Activated naive CD4-positive, alpha-beta T cell treated with anti-CD3 and anti-CD28 coated beads, Interleukin-2, amount 10 ng/mL, durations not matched to agents 7 days and 5 days (primary cell): Measurements from ENCODE around the gene HSD3B7.
"Not testable (repeated sequence)": the region's sequence is repeated elsewhere in the genome, so short reads cannot be mapped to it uniquely, and the experiment has no call there.

Experiments
- CTCF ChIA-PET: fragments of 350-600 bp; sonication (Branson Sonifier 250); formaldehyde crosslinking; loops from one replicate; lab custom pipeline; 2021; ENCODE audit warnings: antibody characterized with exemption; lab: Charles Lee
- DNase-seq: peaks from one replicate; pipeline ENCODE4 v3.0.0-alpha.2; 2020
- H3K27ac Mint-ChIP-seq: one replicate; pipeline ENCODE4 v1.8.0; 2021; ENCODE audit warnings: mild to moderate bottlenecking, moderate library complexity, mixed read lengths
- H3K27me3 Mint-ChIP-seq: one replicate; pipeline ENCODE4 v1.8.0; 2021; ENCODE audit warnings: mild to moderate bottlenecking, mixed read lengths
- H3K36me3 Mint-ChIP-seq: one replicate; pipeline ENCODE4 v1.8.0; 2021; ENCODE audit warnings: mixed read lengths
- H3K4me1 Mint-ChIP-seq: one replicate; pipeline ENCODE4 v1.8.0; 2021; ENCODE audit warnings: mixed read lengths
- H3K4me3 Mint-ChIP-seq: one replicate; pipeline ENCODE4 v1.8.0; 2021; ENCODE audit warnings: mild to moderate bottlenecking, moderate library complexity, mixed read lengths
- H3K9me3 Mint-ChIP-seq: one replicate; pipeline ENCODE4 v1.8.0; 2021; ENCODE audit warnings: mixed read lengths

The HSD3B7 gene

DNA sequence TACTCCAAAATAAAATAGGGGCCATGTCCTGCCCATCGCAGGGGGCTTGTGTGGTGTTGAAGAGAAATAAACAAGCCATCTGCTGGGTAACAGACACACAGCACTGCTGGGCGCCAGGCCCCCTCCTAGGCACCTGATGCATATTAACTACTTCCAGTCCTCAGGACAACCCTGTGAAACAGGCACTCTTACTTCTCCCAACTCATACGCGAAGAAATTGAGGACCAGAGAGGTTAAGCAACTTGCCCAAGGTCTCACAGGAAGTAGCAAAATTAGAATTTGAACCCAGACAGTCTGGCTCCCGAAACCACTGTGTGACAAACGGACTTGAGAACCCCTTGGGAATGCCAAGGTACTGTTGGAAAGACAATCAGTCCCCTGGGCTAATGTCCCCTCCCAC lies 22.7 kb downstream of the HSD3B7 start:
- Mint-ChIP-seq H3K4me3 (no peak overlapping the region), H3K4me1 (peaks cover 12% of the 10 kb centered on the region), H3K27ac (no peak overlapping the region), H3K27me3 (peaks cover 87% of the 10 kb centered on the region), H3K36me3 (no peaks in the 10 kb centered on the region), H3K9me3 (no peaks in the 10 kb centered on the region)
- DNase-seq: no peak
- CTCF ChIA-PET: no interaction called here

DNA sequence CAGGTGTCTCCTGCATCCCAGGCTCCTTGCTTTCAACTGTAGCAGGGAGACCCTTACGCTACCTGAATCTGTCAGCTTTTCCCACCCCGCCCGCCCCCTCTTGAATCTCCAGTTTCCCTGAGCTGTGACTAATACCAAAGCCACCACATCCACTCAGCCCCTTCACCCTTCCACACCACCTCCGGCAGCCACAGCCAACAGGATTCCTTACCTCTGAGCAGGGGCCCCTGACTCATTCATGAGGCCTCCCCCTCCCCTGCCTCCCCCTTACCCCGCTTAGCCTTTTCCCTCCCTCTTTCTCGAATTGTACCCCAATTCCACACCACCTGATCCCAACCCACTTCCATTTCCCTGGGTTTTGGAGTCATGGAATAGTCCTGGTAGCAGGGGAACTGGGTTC lies 23.1 kb downstream of the HSD3B7 start:
- Mint-ChIP-seq H3K4me1 (peaks cover 12% of the 10 kb centered on the region), H3K4me3 (no peak overlapping the region), H3K36me3 (no peaks in the 10 kb centered on the region), H3K27ac (no peak overlapping the region), H3K27me3 (peaks cover 91% of the 10 kb centered on the region), H3K9me3 (no peaks in the 10 kb centered on the region)
- no peak for DNase-seq
- CTCF ChIA-PET: no interaction called here

DNA sequence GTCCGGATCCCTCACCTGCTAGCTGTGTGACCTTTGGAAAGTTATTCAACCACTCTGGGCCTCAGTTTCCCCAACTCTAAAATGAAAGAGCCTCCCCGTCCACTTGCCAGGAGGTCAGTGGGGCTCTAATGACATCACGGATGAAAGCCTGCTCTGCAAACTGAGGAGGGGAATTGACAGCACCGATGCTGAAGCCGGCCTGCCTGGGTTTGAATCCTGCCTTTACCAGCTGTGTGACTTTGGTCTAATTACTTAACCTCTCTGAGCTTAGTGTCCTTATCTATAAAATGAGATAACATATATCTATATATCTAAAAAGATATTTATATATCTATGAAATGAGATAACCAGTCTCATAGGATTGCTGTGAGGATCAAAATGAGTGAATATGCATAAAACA lies 23.5 kb downstream of the HSD3B7 start:
- Mint-ChIP-seq H3K9me3 (no peaks in the 10 kb centered on the region), H3K4me1 (peaks cover 12% of the 10 kb centered on the region), H3K36me3 (no peaks in the 10 kb centered on the region), H3K27me3 (peaks cover 91% of the 10 kb centered on the region), H3K27ac (no peak overlapping the region), H3K4me3 (no peak overlapping the region)
- CTCF ChIA-PET: interaction anchor here (0.9 kb wide), 1 partner anchor 23 kb away, joined by 3 read pairs; no protein-coding TSS in a partner anchor
- DNase-seq: no peak

DNA sequence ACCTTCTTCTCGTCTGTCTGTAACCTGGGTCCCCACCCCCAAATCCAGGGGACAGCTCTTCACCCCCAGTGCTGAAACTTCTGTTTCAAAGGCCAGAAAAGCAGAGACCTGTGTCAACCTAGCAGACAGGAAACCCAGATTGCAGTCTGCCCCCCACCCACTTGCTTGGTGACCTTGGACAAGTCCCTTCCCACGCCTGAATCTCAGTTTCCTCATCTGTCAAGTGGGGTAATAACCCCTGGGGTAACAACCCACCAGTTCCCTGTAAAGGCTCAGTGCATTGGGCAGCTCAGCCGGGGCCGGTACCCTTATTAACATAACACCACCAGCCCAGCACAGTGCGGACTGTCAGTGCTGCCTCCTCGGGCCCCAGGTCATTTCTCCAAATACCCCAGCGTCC lies 24.1 kb downstream of the HSD3B7 start:
- CTCF ChIA-PET: interaction anchor here (0.9 kb wide), 1 partner anchor 24 kb away, joined by 3 read pairs; no protein-coding TSS in a partner anchor
- Mint-ChIP-seq H3K4me3 (no peak overlapping the region), H3K36me3 (no peaks in the 10 kb centered on the region), H3K9me3 (no peaks in the 10 kb centered on the region), H3K4me1 (peaks cover 12% of the 10 kb centered on the region), H3K27me3 (peaks cover 97% of the 10 kb centered on the region), H3K27ac (no peak overlapping the region)
- no peak for DNase-seq

DNA sequence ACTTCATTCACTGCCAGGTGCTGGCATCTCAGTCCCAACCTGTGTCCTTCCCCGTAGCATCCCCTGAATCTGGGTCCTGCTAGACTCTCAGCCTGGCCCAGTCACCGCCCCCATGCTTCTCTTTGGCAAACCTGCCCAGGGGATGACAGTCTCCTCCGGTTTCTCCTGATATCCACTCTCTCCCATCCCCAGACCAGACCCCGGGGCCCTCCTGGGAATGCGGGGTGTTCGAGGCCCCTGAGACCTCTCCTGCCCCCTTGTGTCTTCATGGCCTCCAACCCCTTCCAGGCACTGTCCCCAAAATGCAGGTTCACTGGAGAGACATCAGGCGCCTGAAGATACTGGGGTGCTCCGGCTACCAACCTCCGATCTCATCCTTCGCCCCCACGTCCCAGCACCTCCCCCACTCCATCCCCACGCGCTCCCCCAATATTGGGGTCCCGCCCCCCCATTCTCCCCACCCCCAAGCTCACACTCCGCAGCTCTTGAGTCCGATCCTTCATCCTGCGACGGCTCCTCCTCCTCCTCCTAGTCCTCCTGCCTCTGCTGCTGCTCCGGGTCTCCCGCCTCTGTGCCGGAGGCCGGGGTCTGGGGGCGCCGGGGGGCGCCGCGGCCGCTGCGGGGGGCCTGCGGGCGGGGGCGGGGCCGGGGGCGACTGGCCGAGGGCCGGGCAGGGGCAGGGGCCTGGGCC lies 25.0 kb downstream of the HSD3B7 start:
- no peak for DNase-seq
- Mint-ChIP-seq H3K4me3 (peak overlapping the region; percentile 28), H3K36me3 (no peaks in the 10 kb centered on the region), H3K27me3 (peaks cover 98% of the 10 kb centered on the region), H3K27ac (no peak overlapping the region), H3K4me1 (peaks cover 12% of the 10 kb centered on the region), H3K9me3 (no peaks in the 10 kb centered on the region)
- CTCF ChIA-PET: no interaction called here

DNA sequence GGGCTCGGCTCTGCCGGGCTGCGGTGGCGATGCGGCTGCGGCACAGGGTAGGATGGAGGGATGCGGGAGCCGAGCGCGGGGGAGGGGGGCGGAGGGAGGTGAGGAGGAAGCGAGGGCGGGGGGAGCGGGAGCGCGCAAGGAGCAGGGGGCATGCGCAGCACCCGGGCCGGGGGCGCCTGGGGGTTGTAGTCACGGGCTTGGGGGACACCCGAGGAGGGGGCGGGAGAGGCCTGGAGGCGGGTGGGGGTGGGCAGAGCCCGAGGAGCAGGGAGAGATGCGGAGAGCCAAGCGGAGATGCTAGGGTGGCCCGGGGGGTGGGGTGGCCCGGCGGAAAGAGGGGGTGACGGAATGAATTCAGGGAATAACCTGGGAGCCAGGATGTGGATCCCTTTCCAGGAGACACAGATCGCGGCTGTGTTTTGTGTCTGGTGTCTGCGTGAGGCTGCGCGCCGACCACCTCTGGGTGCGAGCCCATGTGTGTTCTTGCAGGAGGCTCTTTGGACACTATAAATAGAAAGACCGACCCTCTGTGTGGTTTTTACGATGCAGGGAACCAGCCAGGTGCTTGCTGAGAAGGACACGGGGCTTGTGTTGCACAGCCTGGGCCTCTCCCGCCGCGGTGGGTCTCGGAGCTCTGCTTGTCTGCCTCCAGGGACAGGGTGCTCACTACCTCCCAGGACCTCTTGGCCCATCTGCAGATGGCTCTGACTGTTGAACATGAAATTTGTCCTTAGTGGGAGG lies 25.7 kb downstream of the HSD3B7 start, which contains the start of gene STX1B:
TSS of gene STX1B (minus strand) at position 54 of the 741 bp plus-strand sequence. CDS start 242 bp downstream, outside the sequence.
- H3K27ac Mint-ChIP-seq: no peak within 1 kb of the TSS
- H3K36me3 Mint-ChIP-seq: no peaks in the 10 kb centered on the region
- peak within 1 kb of the TSS; percentile 57 for H3K4me3 Mint-ChIP-seq
- CTCF ChIA-PET: no interaction called here
- no peaks in the 10 kb centered on the region for H3K9me3 Mint-ChIP-seq
- H3K27me3 Mint-ChIP-seq: peaks cover 99% of the 10 kb centered on the region
- peak; percentile 70 for DNase-seq
- peaks cover 12% of the 10 kb centered on the region for H3K4me1 Mint-ChIP-seq

DNA sequence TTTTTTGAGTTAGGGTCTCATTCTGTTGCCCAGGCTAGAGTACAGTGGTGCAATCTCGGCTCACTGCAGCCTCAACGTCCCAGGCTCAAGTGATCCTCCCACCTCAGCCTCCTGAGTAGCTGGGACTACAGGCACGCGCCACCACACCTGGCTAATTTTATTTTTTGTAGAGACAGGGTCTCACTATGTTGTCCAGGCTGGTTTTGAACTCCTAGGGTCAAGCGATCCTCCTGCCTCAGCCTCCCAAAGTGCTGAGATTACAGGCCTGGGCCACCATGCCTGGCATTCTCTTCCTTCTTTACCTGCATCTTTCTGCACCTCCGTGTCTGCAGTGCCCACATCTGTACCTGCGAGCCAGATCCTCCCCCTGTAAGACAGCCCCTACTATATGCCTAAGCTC lies 26.8 kb downstream of the HSD3B7 start:
- Mint-ChIP-seq H3K27me3 (peaks cover 93% of the 10 kb centered on the region), H3K4me3 (peak overlapping the region; percentile 7), H3K4me1 (peaks cover 12% of the 10 kb centered on the region)
- not testable (repeated sequence) for H3K36me3 Mint-ChIP-seq, H3K9me3 Mint-ChIP-seq, H3K27ac Mint-ChIP-seq, DNase-seq
- CTCF ChIA-PET: interaction anchor here (0.8 kb wide), 1 partner anchor 26 kb away, joined by 3 read pairs; the partner anchor contains the start of gene HSD3B7

DNA sequence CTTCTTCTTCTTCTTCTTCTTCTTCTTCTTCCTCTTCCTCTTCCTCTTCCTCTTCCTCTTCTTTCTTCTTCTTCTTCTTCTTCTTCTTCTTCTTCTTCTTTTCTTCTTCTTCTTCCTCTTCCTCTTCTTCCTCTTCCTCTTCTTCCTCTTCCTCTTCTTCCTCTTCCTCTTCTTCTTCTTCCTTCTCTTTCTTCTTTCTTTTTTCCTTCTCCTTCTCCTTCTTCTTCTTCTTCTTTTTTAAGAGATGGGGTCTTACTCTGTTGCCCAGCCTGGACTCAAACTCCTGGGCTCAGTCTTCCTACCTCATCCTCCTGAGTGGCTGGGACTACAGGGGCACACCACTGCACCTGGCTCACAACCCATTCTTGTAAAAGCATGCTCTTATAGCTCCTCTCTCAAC lies 28.3 kb downstream of the HSD3B7 start:
- peaks cover 78% of the 10 kb centered on the region for H3K27me3 Mint-ChIP-seq
- peaks cover 12% of the 10 kb centered on the region for H3K4me1 Mint-ChIP-seq
- H3K9me3 Mint-ChIP-seq, H3K36me3 Mint-ChIP-seq, H3K4me3 Mint-ChIP-seq, H3K27ac Mint-ChIP-seq, CTCF ChIA-PET, DNase-seq: not testable (repeated sequence)

DNA sequence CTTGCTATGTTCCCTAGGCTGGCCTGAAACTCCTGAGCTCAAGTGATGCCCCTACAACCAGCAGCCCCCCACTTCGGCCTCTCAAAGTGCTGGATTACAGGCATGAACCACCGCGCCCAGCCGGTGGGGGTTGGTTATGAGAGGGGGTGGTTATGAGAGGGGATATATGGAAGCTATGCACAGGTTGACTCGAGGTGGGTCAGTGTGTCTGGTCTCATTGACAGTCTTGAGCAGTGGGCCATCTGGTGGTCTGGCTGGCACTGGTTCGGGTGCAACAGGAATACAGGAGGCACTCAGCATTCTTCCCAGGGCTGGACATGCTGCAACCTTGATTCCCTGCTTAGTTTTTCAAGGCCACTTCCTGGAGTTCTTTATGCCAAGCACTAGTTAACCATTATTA lies 31.0 kb downstream of the HSD3B7 start:
- CTCF ChIA-PET: no interaction called here
- H3K27me3 Mint-ChIP-seq: peaks cover 53% of the 10 kb centered on the region
- no peaks in the 10 kb centered on the region for H3K36me3 Mint-ChIP-seq
- H3K9me3 Mint-ChIP-seq: no peaks in the 10 kb centered on the region
- DNase-seq: no peak
- H3K27ac Mint-ChIP-seq: no peak overlapping the region
- H3K4me1 Mint-ChIP-seq: peaks cover 5% of the 10 kb centered on the region
- no peak overlapping the region for H3K4me3 Mint-ChIP-seq

DNA sequence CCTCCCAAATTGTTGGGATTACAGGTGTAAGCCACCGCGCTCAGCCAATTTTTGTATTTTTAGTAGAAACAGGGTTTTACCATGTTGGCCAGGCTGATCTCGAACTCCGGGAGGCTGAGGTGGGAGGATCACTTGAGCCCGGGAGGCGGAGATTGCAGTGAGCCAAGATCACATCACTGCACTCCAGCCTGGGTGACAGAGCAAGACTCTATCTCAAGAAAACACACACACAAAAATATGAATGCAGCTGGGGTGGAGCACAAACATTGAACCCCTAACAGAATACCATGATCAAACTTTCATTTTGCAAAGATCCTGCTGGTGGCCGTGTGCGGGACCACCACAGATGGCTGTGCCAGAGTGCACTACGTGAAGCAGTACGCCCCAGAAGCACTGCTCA lies 32.7 kb downstream of the HSD3B7 start:
- not testable (repeated sequence) for H3K9me3 Mint-ChIP-seq, H3K27ac Mint-ChIP-seq, H3K36me3 Mint-ChIP-seq, H3K4me1 Mint-ChIP-seq, DNase-seq, H3K4me3 Mint-ChIP-seq
- peaks cover 35% of the 10 kb centered on the region for H3K27me3 Mint-ChIP-seq
- CTCF ChIA-PET: interaction anchor here (0.6 kb wide), 1 partner anchor 341 kb away, joined by 3 read pairs; no protein-coding TSS in a partner anchor

DNA sequence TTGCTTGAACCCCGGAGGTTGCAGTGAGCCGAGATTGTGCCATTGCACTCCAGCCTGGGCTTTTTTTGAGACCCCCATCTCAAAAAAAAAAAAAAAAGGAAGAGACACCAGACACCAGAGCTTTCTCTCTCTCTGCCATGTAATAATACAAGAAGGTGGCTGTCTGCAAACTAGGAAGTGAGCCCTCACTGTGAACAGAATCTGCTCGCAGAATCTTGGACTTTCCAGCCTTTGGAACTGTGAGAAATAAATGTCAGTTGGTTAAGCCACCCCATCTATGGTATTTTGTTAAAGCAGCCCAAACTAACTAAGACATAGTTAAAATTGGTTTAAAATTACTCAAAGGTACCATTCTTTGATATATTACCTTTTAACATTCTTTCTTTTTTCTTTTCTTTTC lies 35.5 kb downstream of the HSD3B7 start:
- no peak overlapping the region for H3K27ac Mint-ChIP-seq
- no peaks in the 10 kb centered on the region for H3K36me3 Mint-ChIP-seq
- no peak overlapping the region for H3K4me3 Mint-ChIP-seq
- DNase-seq: no peak
- peaks cover 10% of the 10 kb centered on the region for H3K27me3 Mint-ChIP-seq
- peaks cover 16% of the 10 kb centered on the region for H3K4me1 Mint-ChIP-seq
- no peaks in the 10 kb centered on the region for H3K9me3 Mint-ChIP-seq
- CTCF ChIA-PET: no interaction called here

DNA sequence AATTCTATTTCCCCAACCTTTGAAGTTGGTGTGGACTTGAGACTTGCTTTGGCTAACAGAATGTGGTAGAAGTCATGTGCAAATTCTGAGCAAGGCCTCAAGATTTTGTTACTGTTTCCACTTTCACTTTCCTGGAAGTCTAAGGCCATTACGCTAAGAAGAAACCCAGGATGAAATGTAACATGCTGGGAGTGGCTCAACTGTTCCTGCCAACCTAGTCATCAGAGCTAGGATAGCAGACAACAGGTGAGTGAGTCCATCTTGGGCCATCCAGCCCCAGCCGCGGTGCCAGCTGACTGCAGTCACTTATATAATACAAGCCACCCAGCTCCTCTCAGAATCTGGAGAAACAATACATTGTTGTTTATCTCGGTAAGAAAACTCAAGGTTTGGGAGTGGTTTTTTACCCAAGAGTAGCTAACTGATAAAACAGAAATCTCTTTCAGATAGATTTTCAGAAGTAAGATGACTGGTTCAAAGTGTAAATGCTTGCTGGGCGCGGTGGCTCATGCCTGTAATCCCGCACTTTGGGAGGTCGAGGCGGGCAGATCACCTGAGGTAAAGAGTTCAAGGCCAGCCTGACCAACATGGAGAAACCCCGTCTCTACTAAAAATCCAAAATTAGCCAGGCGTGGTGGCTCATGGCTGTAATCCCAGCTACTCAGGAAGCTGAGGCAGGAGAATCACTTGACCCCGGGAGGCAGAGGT lies 37.7 kb downstream of the HSD3B7 start:
- H3K27ac Mint-ChIP-seq: peak overlapping the region; percentile 75
- no peaks in the 10 kb centered on the region for H3K36me3 Mint-ChIP-seq
- no peak overlapping the region for H3K4me3 Mint-ChIP-seq
- peaks cover 16% of the 10 kb centered on the region for H3K4me1 Mint-ChIP-seq
- no peak for DNase-seq
- CTCF ChIA-PET: no interaction called here
- H3K9me3 Mint-ChIP-seq: no peaks in the 10 kb centered on the region
- peaks cover 6% of the 10 kb centered on the region for H3K27me3 Mint-ChIP-seq

DNA sequence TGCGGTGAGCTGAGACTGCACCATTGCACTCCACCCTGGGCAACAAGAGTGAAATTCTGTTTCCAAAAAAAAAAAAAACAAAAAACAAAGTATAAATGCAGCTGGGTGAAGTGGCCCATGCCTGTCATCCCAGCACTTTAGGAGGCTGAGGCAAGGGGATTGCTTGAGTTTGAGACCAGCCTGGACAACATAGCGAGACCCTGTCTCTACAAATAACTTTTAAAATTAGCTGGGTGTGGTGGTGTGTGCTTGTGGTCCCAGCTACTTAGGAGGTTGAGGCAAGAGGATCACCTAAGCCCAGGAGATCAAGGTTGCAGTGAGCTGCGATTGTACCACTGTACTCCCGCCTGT lies 38.2 kb downstream of the HSD3B7 start:
- Mint-ChIP-seq H3K4me3 (no peak overlapping the region), H3K4me1 (peaks cover 16% of the 10 kb centered on the region), H3K9me3 (no peaks in the 10 kb centered on the region), H3K27me3 (peaks cover 6% of the 10 kb centered on the region), H3K27ac (no peak overlapping the region), H3K36me3 (no peaks in the 10 kb centered on the region)
- CTCF ChIA-PET: no interaction called here
- no peak for DNase-seq

DNA sequence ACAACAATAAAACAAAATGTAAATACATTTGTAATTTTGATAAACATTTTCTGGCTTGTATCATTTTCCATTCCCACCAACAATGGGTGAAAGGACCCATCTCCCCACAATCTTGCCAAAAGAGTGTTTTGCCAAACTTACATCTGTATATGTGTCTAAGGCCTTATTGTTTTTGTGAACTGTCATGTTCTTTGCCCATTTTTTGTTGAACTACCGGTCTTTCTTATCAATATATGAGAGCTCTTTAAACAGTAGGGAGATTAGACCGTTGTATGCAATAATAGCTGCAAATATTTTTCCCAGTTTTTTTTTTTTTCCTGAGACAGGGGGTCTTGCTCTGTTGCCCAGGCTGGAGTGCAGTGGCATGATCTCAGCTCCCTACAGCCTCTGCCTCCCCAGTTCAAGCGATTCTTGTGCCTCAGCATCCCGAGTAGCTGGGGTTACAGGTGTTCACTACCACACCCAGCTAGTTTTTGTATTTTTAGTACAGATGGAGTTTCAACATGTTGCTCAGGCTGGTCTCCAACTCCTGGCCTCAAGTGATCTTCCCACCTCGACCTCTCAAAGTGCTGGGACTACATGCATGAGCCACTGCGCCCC lies 38.7 kb downstream of the HSD3B7 start:
- Mint-ChIP-seq H3K4me1 (peaks cover 16% of the 10 kb centered on the region), H3K36me3 (no peaks in the 10 kb centered on the region), H3K27me3 (peaks cover 6% of the 10 kb centered on the region), H3K4me3 (no peak overlapping the region), H3K9me3 (no peaks in the 10 kb centered on the region), H3K27ac (no peak overlapping the region)
- no peak for DNase-seq
- CTCF ChIA-PET: no interaction called here
